Hepatocyte (in vitro differentiated cells): ENCODE data around the gene NPPC. TPM values are rescaled to one million over a fixed set of nuclear protein-coding genes. Genes with fewer than 3 reads are reported as not detected.

Experiments
- DNase-seq: peaks from one replicate; pipeline ENCODE4 v3.0.0-alpha.2; 2016; ENCODE audit warnings: low spot score
- H2AFZ ChIP-seq: fragments of 200-600 bp; sonication (generic); 2 replicates; pipeline ENCODE4 v1.6.0; 2016; ENCODE audit warnings: antibody characterized with exemption, mild to moderate bottlenecking
- H3K27ac ChIP-seq: fragments of 200-600 bp; sonication (generic); 2 replicates; pipeline ENCODE4 v1.5.1; 2016; ENCODE audit warnings: mild to moderate bottlenecking
- H3K27me3 ChIP-seq: fragments of 200-600 bp; sonication (generic); 2 replicates; pipeline ENCODE4 v1.6.1; 2016
- H3K36me3 ChIP-seq: fragments of 200-600 bp; sonication (generic); replicated peaks from 2 replicates; pipeline ENCODE4 v1.5.1; 2016; ENCODE audit warnings: low read depth; ENCODE audit not compliant: insufficient read depth
- H3K4me1 ChIP-seq: fragments of 200-600 bp; sonication (generic); 2 replicates; pipeline ENCODE4 v1.5.1; 2016; ENCODE audit warnings: mild to moderate bottlenecking, moderate library complexity; ENCODE audit not compliant: insufficient read depth
- H3K4me2 ChIP-seq: fragments of 200-600 bp; sonication (generic); 2 replicates; pipeline ENCODE4 v1.6.0; 2016
- H3K4me3 ChIP-seq: fragments of 200-600 bp; sonication (generic); 2 replicates; pipeline ENCODE4 v1.5.1; 2016; ENCODE audit warnings: mild to moderate bottlenecking
- H3K79me2 ChIP-seq: fragments of 200-600 bp; sonication (generic); 2 replicates; pipeline ENCODE4 v1.6.0; 2017; ENCODE audit warnings: mild to moderate bottlenecking
- H3K9me2 ChIP-seq: fragments of 200-600 bp; sonication (generic); replicated peaks from 2 replicates; pipeline ENCODE4 v1.6.0; 2017; ENCODE audit warnings: mild to moderate bottlenecking; ENCODE audit not compliant: insufficient read depth
- H3K9me3 ChIP-seq: fragments of 200-600 bp; sonication (generic); 2 replicates; pipeline ENCODE4 v1.5.1; 2016; ENCODE audit warnings: low read depth, mild to moderate bottlenecking
- H4K20me1 ChIP-seq: fragments of 200-600 bp; sonication (generic); 2 replicates; pipeline ENCODE4 v1.6.0; 2016; ENCODE audit warnings: mild to moderate bottlenecking; ENCODE audit not compliant: insufficient read depth, poor library complexity, severe bottlenecking
- CTCF ChIP-seq: fragments of 200-600 bp; sonication (generic); IDR thresholded peaks from 2 replicates; pipeline ENCODE4 v1.5.1; 2016; ENCODE audit warnings: antibody characterized with exemption, mild to moderate bottlenecking; ENCODE audit not compliant: poor library complexity
- EZH2 ChIP-seq: fragments of 200-600 bp; sonication (generic); IDR thresholded peaks from 2 replicates; pipeline ENCODE4 v1.6.1; 2016; ENCODE audit warnings: antibody characterized with exemption, mild to moderate bottlenecking, borderline replicate concordance
- EZH2phosphoT487 ChIP-seq: fragments of 200-600 bp; sonication (generic); IDR thresholded peaks from one replicate; pipeline ENCODE4 v1.6.1; 2018; ENCODE audit warnings: antibody characterized with exemption, mild to moderate bottlenecking, low read depth, moderate library complexity; ENCODE audit not compliant: unreplicated experiment, severe bottlenecking
- WGBS: methylation state at CpG from one replicate; pipeline ENCODE4 v1.1.6; 2016; ENCODE audit warnings: low lambda C conversion rate; ENCODE audit errors: missing lambda C conversion rate; 5-methylcytosine and 5-hydroxymethylcytosine counted together
- polyA plus RNA-seq: library from polyadenylated mRNA; unstranded; fragments of >200 nt; fragmentation: Nextera tagmentation; extraction: Ambion mirVana; gene quantifications from 2 replicates; pipeline ENCODE4 v1.2.1, GENCODE V29; 2016
- total RNA-seq: library from RNA; depleted of rRNA; stranded (reverse); fragments of >200 nt; gene quantifications from 2 replicates; pipeline ENCODE4 v1.2.3, GENCODE V29; 2014

Gene NPPC
- total and polyA plus RNA-seq, 2 experiments from 2014 or later: 1.8 TPM; not detected in 1

- H3K27me3 ChIP-seq: peaks cover 18% of the 10 kb centered on the region
- 90% methylated on average over 15 of the region's 15 CpGs for WGBS
- H3K4me2 ChIP-seq: no peak overlapping the region
- H3K36me3 ChIP-seq: no peaks in the 10 kb centered on the region
- H3K4me3 ChIP-seq: no peak overlapping the region
- no peak overlapping the region for H2AFZ ChIP-seq
- TF ChIP-seq EZH2phosphoT487 (no peak), EZH2 (no peak), CTCF (no peak)
- H3K9me2 ChIP-seq: no peaks in the 10 kb centered on the region
- no peak overlapping the region for H3K27ac ChIP-seq
- H3K79me2 ChIP-seq: no peaks in the 10 kb centered on the region
- no peaks in the 10 kb centered on the region for H3K4me1 ChIP-seq
- no peaks in the 10 kb centered on the region for H3K9me3 ChIP-seq
- no peak for DNase-seq
- H4K20me1 ChIP-seq: no peaks in the 10 kb centered on the region
Observed at GRCh38 chr2:231919341-231920035, 6.7 kb downstream of the NPPC start.

GRCh38 chr2:231918501-231919330, 7.5 kb downstream of the NPPC start:
- no peak for DNase-seq
- no peaks in the 10 kb centered on the region for H3K9me2 ChIP-seq

GRCh38 chr2:231917280-231918066, 8.7 kb downstream of the NPPC start:
- H3K36me3 ChIP-seq: no peaks in the 10 kb centered on the region
- TF ChIP-seq CTCF: no peak
- no peak for TF ChIP-seq EZH2phosphoT487
- no peak for TF ChIP-seq EZH2
- H3K79me2 ChIP-seq: no peaks in the 10 kb centered on the region
- no peaks in the 10 kb centered on the region for H3K27me3 ChIP-seq
- no peak overlapping the region for H2AFZ ChIP-seq
- WGBS: 65% methylated on average over 10 of the region's 10 CpGs
- no peaks in the 10 kb centered on the region for H4K20me1 ChIP-seq
- no peaks in the 10 kb centered on the region for H3K9me3 ChIP-seq
- no peaks in the 10 kb centered on the region for H3K4me1 ChIP-seq
- no peak overlapping the region for H3K27ac ChIP-seq
- no peak overlapping the region for H3K4me2 ChIP-seq
- H3K4me3 ChIP-seq: no peak overlapping the region
- DNase-seq: no peak
- H3K9me2 ChIP-seq: no peaks in the 10 kb centered on the region

More at GRCh38 chr2:231918501-231919330, 7.5 kb downstream of the NPPC start:
- Histone ChIP-seq H2AFZ (no peak overlapping the region), H3K79me2 (no peaks in the 10 kb centered on the region), H3K4me2 (no peak overlapping the region), H3K4me1 (no peaks in the 10 kb centered on the region), H4K20me1 (no peaks in the 10 kb centered on the region), H3K4me3 (no peak overlapping the region), H3K36me3 (no peaks in the 10 kb centered on the region), H3K27ac (no peak overlapping the region), H3K9me3 (no peaks in the 10 kb centered on the region), H3K27me3 (peaks cover 11% of the 10 kb centered on the region)
- WGBS: 91% methylated on average over 21 of the region's 21 CpGs
- TF ChIP-seq EZH2 (no peak), EZH2phosphoT487 (no peak), CTCF (no peak)
